SK-N-MC (cell line): ENCODE data around the gene LRRC3.

Experiments used
- FOXP2 ChIP-seq: optimal IDR thresholded peaks from 2 replicates; pipeline ENCODE3; 2011; ENCODE audit warnings: mild to moderate bottlenecking, moderate library complexity; ENCODE audit not compliant: insufficient read depth; ENCODE audit errors: extremely low read length, control extremely low read depth
- POLR2AphosphoS5 ChIP-seq: IDR thresholded peaks from 2 replicates; pipeline ENCODE4 v1.6.1; 2012; ENCODE audit warnings: mild to moderate bottlenecking, low read depth, low read length, borderline replicate concordance

DNA sequence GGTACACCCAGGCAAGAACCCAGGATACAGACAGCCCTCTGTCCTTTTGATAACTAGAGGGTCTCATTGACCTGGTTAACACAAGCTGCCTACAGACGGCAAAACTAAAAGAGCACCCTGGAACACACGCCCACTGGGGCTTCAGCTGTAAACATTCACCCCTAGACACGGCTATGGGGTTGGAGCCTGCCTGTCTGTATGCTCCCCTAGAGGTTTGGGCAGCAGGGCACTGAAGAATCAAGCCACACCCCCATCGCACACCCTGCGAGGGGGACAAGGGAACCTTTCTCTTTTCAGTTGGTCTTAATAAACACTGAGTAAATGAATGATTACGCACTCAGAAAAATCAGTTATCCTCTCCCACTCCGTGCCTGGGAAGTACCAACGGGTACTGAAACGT, 35.5 kb downstream of the LRRC3 start:
- TF ChIP-seq POLR2AphosphoS5 (no peak), FOXP2 (no peak)
